GM19239 (cell line): Measurements from ENCODE around the gene GMNN.
"Not testable (repeated sequence)": the region's sequence is repeated elsewhere in the genome, so short reads cannot be mapped to it uniquely, and the experiment has no call there.

Experiments
- DNase-seq: peaks from one replicate; pipeline ENCODE4 v3.0.0; 2011; ENCODE audit warnings: low spot score; ENCODE audit not compliant: insufficient read length
- FAIRE-seq: peaks from 2 replicates; lab custom pipeline; 2011; peaks lifted over from hg19 to GRCh38; lab: Jason Lieb, UNC

GMNN gene

GRCh38 chr6:24760210-24760609 is 14.5 kb upstream of the GMNN start:
- FAIRE-seq (no peak), DNase-seq (no peak)

GRCh38 chr6:24761193-24761835 is 13.4 kb upstream of the GMNN start:
- no peak for FAIRE-seq
- DNase-seq: no peak

- DNase-seq (no peak), FAIRE-seq (no peak)
These were observed 12.9 kb upstream of the GMNN start for GRCh38 chr6:24761851-24762250.

- DNase-seq: no peak
- FAIRE-seq: no peak
These were observed 11.2 kb upstream of the GMNN start for GRCh38 chr6:24763578-24763977.

GRCh38 chr6:24764833-24765828 is 9.6 kb upstream of the GMNN start:
- not testable (repeated sequence) for DNase-seq, FAIRE-seq

GRCh38 chr6:24765968-24766367 is 8.8 kb upstream of the GMNN start:
- DNase-seq, FAIRE-seq: not testable (repeated sequence)

GRCh38 chr6:24766680-24767462 is 7.9 kb upstream of the GMNN start:
- DNase-seq (peak; percentile 13), FAIRE-seq (no peak)

GRCh38 chr6:24768361-24768760 is 6.4 kb upstream of the GMNN start:
- FAIRE-seq: no peak
- no peak for DNase-seq

- FAIRE-seq: no peak
- DNase-seq: no peak
These were observed 852 bp downstream of the GMNN start for GRCh38 chr6:24775520-24776058.

- FAIRE-seq (no peak), DNase-seq (no peak)
These were observed 2.5 kb downstream of the GMNN start for GRCh38 chr6:24777227-24777626.

GRCh38 chr6:24778121-24778520 is 3.4 kb downstream of the GMNN start:
- DNase-seq: no peak
- no peak for FAIRE-seq

GRCh38 chr6:24778878-24779277 is 4.1 kb downstream of the GMNN start:
- DNase-seq (no peak), FAIRE-seq (no peak)

GRCh38 chr6:24779416-24780016 is 4.8 kb downstream of the GMNN start:
- DNase-seq (no peak), FAIRE-seq (no peak)

GRCh38 chr6:24780206-24780605 is 5.5 kb downstream of the GMNN start:
- FAIRE-seq: no peak
- DNase-seq: no peak

- DNase-seq (no peak), FAIRE-seq (no peak)
These were observed 13.4 kb downstream of the GMNN start for GRCh38 chr6:24788031-24788665.

GRCh38 chr6:24795106-24795505 is 20.4 kb downstream of the GMNN start:
- DNase-seq (no peak), FAIRE-seq (no peak)

- DNase-seq (no peak), FAIRE-seq (no peak)
These were observed 22.0 kb downstream of the GMNN start for GRCh38 chr6:24796616-24797290.

GRCh38 chr6:24797596-24798216 is 23.0 kb downstream of the GMNN start:
- FAIRE-seq (no peak), DNase-seq (no peak)
